ENCODE results near the gene WDR90.

The WDR90 gene

DNA sequence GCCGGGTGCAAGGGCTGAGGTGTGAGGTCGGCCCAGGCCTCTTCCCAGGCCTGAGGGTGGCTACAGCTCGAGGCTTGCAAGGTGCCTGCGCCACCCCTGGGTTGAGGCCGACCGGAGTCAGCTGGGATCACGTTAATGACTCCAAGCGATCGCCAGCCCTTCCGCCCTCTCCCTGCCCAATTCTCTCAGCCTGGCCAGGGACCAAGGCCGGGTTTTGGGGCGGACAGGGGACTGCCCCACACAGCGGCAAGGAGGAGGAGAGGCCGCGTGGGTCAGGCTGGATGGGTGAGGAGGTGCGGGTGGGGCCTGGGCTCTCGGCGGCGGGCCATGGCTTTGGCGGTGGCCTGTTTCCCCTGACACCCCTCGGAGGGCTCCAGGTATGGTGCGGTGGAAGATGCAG lies 44.2 kb downstream of the WDR90 start:
- DNase-seq, result no peak

- no peak for DNase-seq
These were observed 44.6 kb downstream of the WDR90 start for GRCh38 chr16:693766-694165.

DNA sequence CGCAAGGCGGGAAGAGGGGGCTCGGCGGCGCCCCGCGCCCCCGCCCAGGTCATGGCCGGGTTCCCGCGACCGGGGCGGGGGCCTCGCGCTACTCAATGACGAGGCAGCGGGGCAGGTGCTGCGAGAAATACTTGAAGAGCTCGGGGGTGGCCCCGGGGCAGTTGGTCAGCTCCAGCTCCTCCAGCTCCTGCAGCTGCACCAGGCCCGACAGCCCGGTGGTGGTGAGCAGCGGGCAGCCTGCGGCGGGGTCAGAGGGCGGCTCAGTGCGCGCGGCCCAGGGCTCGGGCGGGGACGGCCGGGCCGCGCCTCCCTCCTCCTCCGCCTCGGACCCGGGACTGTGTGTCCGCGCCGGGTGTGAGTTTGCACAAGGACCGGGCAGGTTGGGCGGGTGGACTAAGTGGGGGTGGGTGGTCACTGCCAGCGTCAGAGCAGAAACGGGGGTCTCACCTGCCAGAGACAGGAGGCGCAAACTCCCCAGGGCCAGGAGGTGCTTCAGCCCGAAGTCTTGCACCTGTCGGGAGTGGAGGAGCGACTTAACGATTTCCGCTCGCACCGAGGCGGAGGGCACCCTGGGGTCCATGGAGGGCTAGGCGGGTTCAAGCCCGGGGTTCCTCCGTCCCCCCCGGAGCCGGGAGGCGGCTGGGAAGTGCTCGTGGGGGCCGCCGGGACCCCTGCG lies 45.2 kb downstream of the WDR90 start:
- DNase-seq, result no peak

- DNase-seq, result no peak
These were observed 45.7 kb downstream of the WDR90 start for GRCh38 chr16:694863-695354.

- peak; percentile 90 for DNase-seq
These were observed 46.4 kb downstream of the WDR90 start for GRCh38 chr16:695355-696089.

GRCh38 chr16:698911-699671 lies 49.9 kb downstream of the WDR90 start:
- DNase-seq, result no peak

- DNase-seq, result no peak
These were observed 51.8 kb downstream of the WDR90 start for GRCh38 chr16:700684-701584.

DNA sequence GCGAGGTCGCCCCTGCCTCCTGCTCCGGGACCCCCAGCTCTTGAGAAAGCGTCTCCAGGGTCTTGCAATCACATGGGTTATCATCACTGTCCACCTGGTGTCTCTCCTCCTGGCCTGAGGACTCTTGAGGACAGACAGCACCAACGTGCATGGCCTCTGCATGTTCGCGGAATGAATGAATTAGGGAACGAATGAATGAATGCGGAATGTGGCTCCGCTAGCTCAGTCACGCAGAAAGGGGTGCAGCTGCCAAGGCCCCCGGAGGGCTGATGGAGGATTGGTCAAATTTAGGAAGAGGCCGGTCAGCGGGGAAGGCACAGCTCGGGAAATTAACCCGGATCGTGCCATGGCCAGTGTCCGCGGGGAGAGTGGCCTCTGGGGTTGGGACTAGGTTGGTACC lies 53.2 kb downstream of the WDR90 start:
- DNase-seq, result no peak

GRCh38 chr16:703406-703805 lies 54.2 kb downstream of the WDR90 start:
- DNase-seq, result no peak

- DNase-seq, result no peak
These were observed 54.9 kb downstream of the WDR90 start for GRCh38 chr16:704047-704446.

DNA sequence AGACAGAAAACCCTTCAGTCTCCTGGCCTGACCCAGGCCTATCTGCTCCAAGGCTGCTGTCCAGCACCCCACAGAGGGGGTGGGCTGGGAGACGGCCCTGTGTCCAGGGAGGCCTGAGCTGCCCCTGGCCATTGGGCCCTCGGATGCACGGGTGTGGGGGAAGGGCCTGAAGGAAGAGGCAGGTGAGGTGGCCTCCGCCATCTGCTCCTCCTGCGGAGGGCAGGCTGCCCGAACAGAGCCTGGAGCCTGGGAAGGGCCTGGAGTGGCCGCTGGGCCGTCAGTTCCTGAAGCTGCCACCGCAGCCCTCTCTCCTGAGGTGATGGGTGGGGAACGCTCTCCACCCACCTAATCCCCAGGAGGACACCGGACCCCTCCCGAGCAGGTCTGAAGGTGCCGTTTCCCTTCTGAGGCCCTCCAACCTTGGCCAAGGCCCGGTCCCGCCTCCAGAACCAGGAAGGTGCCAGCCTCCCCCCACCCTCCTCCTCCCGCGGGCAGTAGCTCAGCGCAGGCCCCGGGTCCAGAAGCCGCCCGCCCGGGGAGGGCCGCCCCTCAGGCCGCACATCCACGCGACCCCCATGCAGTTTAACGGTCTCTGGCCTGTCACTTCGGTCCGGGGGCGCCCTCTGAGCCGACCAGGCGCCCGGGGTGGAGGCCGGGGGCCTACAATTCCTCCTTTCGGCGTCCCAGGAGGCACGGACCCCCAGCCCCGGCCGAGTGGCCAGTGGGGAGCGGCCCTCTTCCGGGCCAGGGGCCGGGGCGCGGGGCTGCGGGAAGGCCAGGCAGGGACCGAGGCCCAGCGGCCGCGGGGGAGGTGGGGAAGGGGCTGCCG lies 55.6 kb downstream of the WDR90 start:
- DNase-seq, result no peak

- no peak for DNase-seq
These were observed 56.4 kb downstream of the WDR90 start, which contains the start of gene FBXL16 for GRCh38 chr16:705431-706188. TSS of gene FBXL16 (minus strand) at chr16:705801. CDS start at chr16:697405, 8,396 bp downstream.

DNA sequence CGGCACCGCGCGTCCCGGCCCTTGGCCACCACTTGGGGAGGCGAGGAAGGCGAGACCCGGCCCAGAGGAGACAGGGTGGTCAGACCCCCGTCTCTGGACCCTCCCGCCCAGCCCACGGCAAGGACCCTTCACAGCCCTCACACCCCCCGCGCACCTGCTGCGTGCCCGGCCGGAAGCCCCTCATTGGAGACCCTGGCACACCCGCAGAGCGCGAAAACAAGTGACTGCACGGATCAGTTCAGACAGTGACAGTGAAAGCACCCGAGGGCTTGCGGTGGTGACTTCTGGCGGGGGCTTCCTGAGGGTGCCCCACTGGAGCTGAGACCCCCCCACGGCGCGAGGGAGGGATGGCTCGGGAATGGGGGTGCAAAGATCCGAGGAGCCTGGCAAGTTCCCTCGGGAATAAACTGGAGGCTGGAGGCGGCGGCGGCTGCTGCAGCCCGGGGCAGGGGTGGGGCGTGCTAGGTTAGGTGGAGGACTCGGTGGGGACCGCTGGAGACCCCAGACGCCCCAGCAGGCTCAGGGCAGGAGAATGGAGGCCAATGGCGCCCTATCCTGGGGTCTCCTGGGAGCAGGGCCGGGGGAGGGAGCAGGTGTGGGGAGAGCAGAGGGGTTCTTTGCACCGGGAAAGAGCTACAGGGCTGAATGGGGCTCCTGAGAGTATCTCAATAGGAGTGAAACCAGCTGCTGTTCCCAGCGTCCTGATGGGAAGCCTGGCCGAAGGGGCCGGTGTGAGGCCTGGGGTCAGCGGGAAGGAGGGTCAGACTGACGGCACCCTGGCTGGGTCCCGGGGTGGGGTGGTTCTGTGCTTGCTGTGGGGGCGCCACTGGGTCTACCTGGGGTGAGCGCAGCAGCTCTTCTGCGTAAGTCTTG lies 57.3 kb downstream of the WDR90 start:
- DNase-seq, result no peak

DNA sequence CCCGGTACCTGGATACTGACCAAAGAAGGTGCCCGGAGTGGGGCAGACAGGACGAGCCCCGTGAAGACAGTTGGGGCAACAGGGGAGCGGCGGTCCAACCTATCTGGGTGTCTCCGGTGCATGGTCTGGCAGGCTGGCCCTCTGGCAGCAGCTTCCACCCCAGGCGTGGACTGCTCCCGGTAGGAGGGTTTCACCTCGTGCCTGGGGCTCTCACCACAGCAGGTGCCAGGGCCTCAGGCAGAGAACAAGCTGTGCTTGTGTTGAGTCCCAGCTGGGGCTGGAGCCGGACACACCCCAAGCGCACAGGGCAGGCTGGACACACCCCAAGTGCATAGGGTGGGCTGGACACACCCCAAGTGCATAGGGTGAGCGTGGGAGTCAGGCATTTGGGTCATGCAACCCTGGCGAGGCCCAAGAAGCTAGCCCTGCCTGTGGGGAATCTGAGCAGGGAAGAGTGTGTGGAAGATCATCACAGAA lies 57.9 kb downstream of the WDR90 start:
- DNase-seq, result no peak

- no peak for DNase-seq
These were observed 58.9 kb downstream of the WDR90 start for GRCh38 chr16:708019-708418.

- no peak for DNase-seq
These were observed 59.8 kb downstream of the WDR90 start for GRCh38 chr16:708959-709358.

- peak; percentile 53 for DNase-seq
These were observed 60.7 kb downstream of the WDR90 start for GRCh38 chr16:709566-710499.

GRCh38 chr16:710500-711075 lies 61.4 kb downstream of the WDR90 start:
- no peak for DNase-seq

Data from NCI-H510A treated with DMSO at 0.1 percent for 48 hours (cell line).